Heart left ventricle (tissue), 13 donors: ENCODE data around the gene ATP1A4.

ENCODE experiments used
- POLR2A ChIP-seq, 2 donors: fragments of 450-650 bp; IDR thresholded peaks; one replicate each; pipeline ENCODE4 v1.6.1; 2017; ENCODE audit warnings: antibody characterized with exemption in 2 of 2, mild to moderate bottlenecking in 2 of 2, moderate library complexity in 2 of 2
- TF ChIP-seq, protein P1 (sequence below), 12 donors: fragments of 200-600 bp; sonication (generic) in 4 of 12; IDR thresholded peaks; one replicate each; pipeline versions ENCODE4 v1.5.0 to v1.8.0; 2018 to 2022; ENCODE audit warnings: antibody characterized with exemption in 12 of 12, mild to moderate bottlenecking in 5 of 12
- donor health status: ischemic (EF 13 %, LVEDD 7.1; RV severe dilation, severe dysfunction).
- donor health status: DM: no; HTN: yes; CAD: no.
- donor health status: DM: no; HTN: no; CAD: no.
- donor health status: ischemic (EF 25% LVEDD 6.9; RV normal size, moderate dysfunction).
- donor health status: ischemic (EF 25% LVEDD 5.7; RV mildly dilated, moderate dysfunction).
- donor health status: ischemic (EF 35%, LVEDD 5.7; RV mildly dilated, moderate dysfunction).
- donor health status: nonischemic (EF 11% LVEDD 7.7; RV severe dilation, severe dysfunction).
- donor health status: DM: yes; HTN: yes; CAD: no.
- donor health status: PGD.
- donor health status: ischemic (EF 29% LVEDD 5.4; RV normal size, mild dysfunction).
- donor health status: nonischemic (EF 23%, LVEDD 6.1; RV moderate dilation, normal function).

- TF ChIP-seq, protein P1, sequence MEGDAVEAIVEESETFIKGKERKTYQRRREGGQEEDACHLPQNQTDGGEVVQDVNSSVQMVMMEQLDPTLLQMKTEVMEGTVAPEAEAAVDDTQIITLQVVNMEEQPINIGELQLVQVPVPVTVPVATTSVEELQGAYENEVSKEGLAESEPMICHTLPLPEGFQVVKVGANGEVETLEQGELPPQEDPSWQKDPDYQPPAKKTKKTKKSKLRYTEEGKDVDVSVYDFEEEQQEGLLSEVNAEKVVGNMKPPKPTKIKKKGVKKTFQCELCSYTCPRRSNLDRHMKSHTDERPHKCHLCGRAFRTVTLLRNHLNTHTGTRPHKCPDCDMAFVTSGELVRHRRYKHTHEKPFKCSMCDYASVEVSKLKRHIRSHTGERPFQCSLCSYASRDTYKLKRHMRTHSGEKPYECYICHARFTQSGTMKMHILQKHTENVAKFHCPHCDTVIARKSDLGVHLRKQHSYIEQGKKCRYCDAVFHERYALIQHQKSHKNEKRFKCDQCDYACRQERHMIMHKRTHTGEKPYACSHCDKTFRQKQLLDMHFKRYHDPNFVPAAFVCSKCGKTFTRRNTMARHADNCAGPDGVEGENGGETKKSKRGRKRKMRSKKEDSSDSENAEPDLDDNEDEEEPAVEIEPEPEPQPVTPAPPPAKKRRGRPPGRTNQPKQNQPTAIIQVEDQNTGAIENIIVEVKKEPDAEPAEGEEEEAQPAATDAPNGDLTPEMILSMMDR (IDR thresholded peaks at IDR 0.05) = no peak
- no peak for TF ChIP-seq POLR2A (IDR thresholded peaks at IDR 0.05)
These were observed 2.2 kb upstream of the ATP1A4 start for GRCh38 chr1:160149233-160149632.
